ENCODE results near the gene DQX1.

DQX1 gene

DNA sequence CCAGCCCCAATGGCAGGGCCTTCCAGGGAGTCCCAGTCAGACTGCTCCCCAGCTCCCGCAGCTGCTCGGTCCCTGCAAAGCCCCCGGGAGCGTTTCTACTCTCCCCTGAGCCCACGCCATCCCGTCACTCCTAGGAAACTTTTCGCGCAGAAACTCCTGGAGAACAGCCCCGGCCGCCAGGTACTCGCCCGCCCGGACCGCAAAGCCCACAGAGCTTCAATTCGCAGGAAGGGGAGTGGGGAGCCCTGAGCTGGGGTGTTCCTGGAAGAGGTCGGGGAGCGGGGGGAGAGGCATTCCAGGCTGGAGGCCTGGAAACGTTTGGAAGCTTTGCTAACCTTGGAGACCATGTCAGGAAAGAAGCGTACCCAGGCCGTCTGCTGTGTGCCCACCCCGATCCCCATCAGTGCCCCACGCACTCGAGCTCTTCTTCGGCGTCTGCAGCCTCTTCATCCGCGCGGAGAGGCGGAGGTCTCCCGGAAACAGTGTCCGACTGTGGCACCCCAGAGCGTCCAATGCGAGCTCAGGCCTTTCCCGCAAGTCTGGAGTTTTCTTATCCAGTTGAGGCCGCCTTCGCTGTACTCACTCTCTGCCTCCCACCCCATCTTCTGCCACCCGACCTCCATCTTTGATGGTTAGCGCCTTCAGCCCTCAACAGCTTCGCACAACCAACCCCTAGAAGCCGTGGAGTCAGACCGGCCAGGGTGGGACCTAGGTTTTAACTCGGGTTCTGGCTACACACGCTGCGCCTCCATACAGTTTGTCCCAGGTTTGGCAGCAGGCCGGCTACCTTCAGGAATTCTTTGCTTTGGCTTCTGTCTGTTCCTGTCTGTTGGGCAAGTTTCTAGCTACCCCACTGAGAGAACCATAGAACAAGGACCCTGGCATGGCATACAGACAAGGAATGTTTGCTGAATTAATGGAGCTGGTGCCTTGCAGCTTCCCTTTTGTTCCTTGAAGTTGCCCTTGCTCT lies 22.2 kb downstream of the DQX1 start:
- Mint-ChIP-seq H3K4me1 (peaks cover 58 to 85% of the 10 kb centered on the region in 2 donors), H3K27me3 (peaks cover 50 to 57% of the 10 kb centered on the region in 2 donors), H3K9me3 (no peaks in the 10 kb centered on the region), H3K27ac (peak overlapping the region; percentile 86), H3K36me3 (peaks cover 39 to 44% of the 10 kb centered on the region in 2 donors), H3K4me3 (peak overlapping the region; percentile 80 to 88)
- ATAC-seq (replicated peaks) (no peak), DNase-seq (no peak)

DNA sequence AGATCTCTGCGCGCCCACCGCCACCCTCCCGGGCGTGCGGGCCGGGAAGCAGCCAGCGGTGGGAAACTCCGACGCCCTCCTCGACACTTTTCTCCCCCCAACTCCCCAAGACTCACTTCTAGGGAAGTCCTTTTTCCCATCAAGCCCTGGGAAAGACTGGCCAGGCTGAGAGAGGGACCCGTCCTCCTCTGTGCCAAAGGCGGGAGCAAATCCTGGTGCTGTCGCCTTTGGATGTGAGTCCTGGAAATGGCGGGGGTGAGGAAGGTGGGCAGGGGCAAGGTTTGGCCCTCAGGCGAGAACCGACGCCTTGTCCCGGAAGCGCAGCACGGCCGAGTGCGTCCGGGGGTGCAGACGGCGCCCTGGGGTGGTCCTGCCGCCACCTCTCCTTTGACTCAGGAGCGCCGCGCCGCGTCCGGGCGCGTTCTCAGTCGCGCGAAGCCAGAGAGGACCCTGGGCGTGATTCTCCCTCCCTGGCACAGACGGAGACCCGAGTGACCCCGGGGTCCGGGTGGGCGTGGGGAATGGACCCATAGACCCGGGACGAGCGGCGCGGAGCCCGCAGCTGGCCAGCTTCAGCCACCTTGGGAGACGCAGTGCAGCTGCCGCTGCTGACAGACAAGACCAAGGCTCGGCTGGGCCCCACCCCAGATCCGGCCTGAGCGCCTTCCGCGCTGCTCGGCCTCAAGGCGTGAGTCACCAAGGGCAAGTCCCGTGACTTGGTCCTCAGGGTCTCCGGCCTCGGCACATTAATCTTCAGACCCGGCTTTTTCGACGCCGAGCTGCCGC lies 23.1 kb downstream of the DQX1 start:
- no peaks in the 10 kb centered on the region for H3K9me3 Mint-ChIP-seq
- H3K27ac Mint-ChIP-seq, result peak overlapping the region; percentile 86
- DNase-seq, result peak; percentile 59
- H3K27me3 Mint-ChIP-seq, result peaks cover 58 to 66% of the 10 kb centered on the region in 2 donors
- peak overlapping the region; percentile 80 to 88 for H3K4me3 Mint-ChIP-seq
- peaks cover 39 to 44% of the 10 kb centered on the region in 2 donors for H3K36me3 Mint-ChIP-seq
- peaks cover 57 to 85% of the 10 kb centered on the region in 2 donors for H3K4me1 Mint-ChIP-seq
- ATAC-seq (replicated peaks), result peak; percentile 45 to 48

DNA sequence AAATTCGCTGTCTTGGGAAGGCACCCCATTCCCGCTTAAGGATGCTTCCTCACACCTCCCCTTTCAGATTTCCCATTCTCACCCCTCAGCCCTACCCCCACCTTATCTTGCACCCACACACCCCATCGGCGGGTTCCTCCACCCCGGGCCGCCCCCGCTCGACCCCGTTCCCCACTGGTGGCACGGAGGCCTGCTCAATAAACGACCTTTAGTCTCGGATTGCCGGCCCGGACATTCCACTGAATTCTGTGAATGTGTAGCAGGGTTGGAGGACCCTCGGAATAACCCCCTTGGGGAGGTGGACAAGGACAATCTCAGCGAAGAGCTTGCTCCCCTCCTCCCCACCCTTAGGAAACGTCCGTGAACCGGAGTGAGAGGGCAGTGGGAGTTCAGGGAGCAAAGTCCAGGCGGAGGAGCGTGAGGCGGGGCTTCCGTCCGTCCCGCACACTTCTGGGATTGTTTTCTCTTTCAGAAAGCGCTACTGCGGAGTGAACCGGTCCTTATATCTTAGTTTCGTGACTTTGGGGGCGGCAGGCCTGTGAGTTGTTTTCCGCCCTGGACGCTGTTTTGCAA lies 23.8 kb downstream of the DQX1 start:
- Mint-ChIP-seq H3K4me3 (peak overlapping the region; percentile 80 to 88), H3K27ac (no peak overlapping the region), H3K36me3 (peaks cover 35 to 41% of the 10 kb centered on the region in 2 donors), H3K9me3 (no peaks in the 10 kb centered on the region), H3K27me3 (peaks cover 59 to 71% of the 10 kb centered on the region in 2 donors), H3K4me1 (peaks cover 58 to 88% of the 10 kb centered on the region in 2 donors)
- no peak for DNase-seq
- ATAC-seq (replicated peaks), result no peak

DNA sequence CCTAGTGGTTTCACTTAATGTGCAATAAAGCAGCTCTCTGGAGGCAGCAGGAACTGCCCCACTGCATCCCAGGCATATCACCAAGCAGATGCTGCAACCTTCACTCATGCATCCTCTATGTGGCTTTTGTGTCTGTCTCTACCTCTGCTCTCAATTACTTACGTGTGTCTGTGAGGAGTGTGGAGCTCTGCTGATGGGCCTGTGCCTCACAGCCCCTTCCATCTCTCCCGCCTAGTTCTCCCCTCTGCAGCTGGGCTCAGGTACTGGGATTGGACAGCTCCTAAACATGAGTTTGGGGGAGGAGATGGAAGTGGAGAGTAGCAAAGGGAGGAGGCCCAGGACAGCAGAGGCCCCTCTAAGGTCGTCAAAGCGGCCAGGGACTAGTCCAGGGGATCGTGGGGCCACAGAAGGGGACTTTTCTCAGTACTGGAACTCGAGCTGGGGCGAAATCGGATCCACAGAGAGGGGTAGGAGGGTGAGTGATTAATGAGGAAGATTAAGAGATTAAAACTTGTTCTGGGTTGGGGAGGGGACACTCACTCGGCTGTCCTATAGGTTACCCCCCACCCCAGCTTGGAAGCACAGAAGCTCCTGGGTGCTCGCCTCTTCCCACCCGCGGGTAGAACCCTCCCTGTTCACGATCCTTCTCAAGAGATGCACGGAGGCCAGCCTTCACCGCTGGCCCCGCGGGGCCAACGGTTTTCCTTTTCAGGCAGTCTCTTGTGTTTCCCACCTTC lies 24.5 kb downstream of the DQX1 start:
- H3K27me3 Mint-ChIP-seq, result peaks cover 59 to 71% of the 10 kb centered on the region in 2 donors
- H3K36me3 Mint-ChIP-seq, result peaks cover 29 to 35% of the 10 kb centered on the region in 2 donors
- H3K4me1 Mint-ChIP-seq, result peaks cover 51 to 80% of the 10 kb centered on the region in 2 donors
- ATAC-seq (replicated peaks) (no peak), DNase-seq (no peak)
- peak overlapping the region; percentile 80 to 88 for H3K4me3 Mint-ChIP-seq
- H3K9me3 Mint-ChIP-seq, result no peaks in the 10 kb centered on the region
- H3K27ac Mint-ChIP-seq, result no peak overlapping the region

DNA sequence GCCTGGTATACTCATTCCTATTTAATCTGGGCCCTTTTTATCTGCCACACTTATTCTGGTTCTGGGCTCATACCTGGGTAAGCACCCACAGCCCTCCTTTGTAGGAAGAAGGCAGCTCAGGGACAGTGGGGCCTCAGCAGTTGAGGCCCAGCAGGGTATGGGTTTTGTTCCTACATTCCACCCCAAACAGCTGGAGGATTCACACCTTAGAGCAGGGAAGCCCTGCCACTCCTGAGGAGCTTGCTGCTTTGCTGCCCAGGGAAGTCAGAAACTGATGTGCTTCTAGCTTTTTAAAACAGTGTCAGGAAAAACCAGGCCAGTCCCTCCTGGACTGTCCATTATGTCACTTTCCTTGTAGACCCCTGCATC lies 25.5 kb downstream of the DQX1 start:
- peaks cover 25 to 31% of the 10 kb centered on the region in 2 donors for H3K36me3 Mint-ChIP-seq
- peaks cover 59 to 71% of the 10 kb centered on the region in 2 donors for H3K27me3 Mint-ChIP-seq
- H3K4me3 Mint-ChIP-seq, result no peak overlapping the region
- peaks cover 47 to 73% of the 10 kb centered on the region in 2 donors for H3K4me1 Mint-ChIP-seq
- DNase-seq (no peak), ATAC-seq (replicated peaks) (no peak)
- H3K9me3 Mint-ChIP-seq, result no peaks in the 10 kb centered on the region
- H3K27ac Mint-ChIP-seq, result no peak overlapping the region

DNA sequence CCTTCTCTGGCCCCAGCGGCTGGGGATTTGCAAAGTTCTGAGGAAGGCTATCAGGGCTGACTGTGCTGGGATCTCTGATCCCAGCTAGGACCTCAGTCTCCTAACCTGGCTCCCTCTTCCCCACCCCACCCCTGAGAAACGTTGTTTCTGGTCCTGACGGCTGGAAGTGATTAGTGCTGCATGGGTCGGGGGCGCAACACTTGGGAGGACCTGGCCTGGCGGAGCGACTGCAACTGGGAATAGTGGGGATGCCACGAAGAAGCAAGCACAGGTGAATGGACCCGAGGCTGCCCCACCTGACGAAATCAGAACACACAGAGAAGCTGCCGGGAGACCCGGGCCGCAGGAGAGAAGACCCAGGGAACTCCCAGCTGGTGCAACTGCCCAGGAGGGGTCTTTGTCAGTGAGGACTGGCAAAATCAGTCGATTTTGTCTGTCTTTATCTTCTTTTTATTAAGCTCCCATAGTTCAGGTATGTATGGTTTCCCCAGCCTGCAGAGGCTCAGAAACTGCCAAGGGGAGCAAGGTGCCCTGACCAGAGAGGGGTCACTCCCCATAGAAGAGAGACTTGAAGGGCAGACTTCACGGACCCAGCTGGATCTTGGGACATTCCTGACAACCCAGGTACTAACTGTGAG lies 26.0 kb downstream of the DQX1 start:
- ATAC-seq (replicated peaks) (no peak), DNase-seq (no peak)
- Mint-ChIP-seq H3K27me3 (peaks cover 56 to 69% of the 10 kb centered on the region in 2 donors), H3K36me3 (peaks cover 20 to 26% of the 10 kb centered on the region in 2 donors), H3K9me3 (no peaks in the 10 kb centered on the region), H3K4me1 (peaks cover 42 to 68% of the 10 kb centered on the region in 2 donors), H3K27ac (peak overlapping the region; percentile 51), H3K4me3 (peak overlapping the region in 1 of 2 donors; percentile 74)

DNA sequence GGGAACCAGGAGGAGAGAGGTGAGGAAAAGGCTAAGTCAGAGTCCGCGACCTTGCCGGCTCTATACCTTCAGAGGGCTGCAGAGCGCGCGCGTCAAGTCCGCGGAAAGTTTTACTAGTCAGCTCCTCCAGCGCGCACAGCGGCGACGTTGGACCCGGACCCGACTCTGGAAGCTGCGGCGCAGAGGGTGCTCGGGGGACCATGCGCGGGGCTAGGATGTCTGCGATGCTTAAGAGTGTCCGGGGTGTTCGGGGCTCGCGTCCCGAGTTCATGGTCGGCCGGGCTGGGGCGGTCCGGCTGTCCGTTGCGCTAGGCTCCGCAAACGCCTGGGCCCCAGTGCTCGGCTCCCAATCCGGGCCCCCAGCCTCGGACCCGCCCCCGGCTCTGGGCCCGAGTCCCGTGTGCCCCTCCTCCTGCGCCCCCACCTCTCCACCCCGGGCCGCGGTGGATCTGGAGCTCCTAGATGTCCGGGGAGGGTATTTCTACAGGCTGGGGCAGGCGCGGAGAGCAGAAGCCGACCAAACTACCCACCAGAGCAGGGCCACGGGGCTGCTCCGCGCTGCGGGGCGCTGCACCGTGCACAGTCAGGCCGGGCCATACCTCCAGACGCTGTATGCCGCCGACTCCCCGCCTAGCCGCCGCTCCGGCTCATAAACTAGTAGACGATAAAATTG lies 26.6 kb downstream of the DQX1 start, which contains the start of gene LBX2:
Gene LBX2 (minus strand): TSS at position 337 of the 673 bp plus-strand sequence. CDS start 66 bp downstream, at position 271.
- DNase-seq (no peak), ATAC-seq (replicated peaks) (peak; percentile 30 to 31)
- H3K27ac Mint-ChIP-seq, result peak within 1 kb of the TSS; percentile 70
- peak within 1 kb of the TSS; percentile 74 to 76 for H3K4me3 Mint-ChIP-seq
- H3K9me3 Mint-ChIP-seq, result no peaks in the 10 kb centered on the region
- peaks cover 50 to 63% of the 10 kb centered on the region in 2 donors for H3K27me3 Mint-ChIP-seq
- peaks cover 36 to 61% of the 10 kb centered on the region in 2 donors for H3K4me1 Mint-ChIP-seq
- peaks cover 15 to 21% of the 10 kb centered on the region in 2 donors for H3K36me3 Mint-ChIP-seq

DNA sequence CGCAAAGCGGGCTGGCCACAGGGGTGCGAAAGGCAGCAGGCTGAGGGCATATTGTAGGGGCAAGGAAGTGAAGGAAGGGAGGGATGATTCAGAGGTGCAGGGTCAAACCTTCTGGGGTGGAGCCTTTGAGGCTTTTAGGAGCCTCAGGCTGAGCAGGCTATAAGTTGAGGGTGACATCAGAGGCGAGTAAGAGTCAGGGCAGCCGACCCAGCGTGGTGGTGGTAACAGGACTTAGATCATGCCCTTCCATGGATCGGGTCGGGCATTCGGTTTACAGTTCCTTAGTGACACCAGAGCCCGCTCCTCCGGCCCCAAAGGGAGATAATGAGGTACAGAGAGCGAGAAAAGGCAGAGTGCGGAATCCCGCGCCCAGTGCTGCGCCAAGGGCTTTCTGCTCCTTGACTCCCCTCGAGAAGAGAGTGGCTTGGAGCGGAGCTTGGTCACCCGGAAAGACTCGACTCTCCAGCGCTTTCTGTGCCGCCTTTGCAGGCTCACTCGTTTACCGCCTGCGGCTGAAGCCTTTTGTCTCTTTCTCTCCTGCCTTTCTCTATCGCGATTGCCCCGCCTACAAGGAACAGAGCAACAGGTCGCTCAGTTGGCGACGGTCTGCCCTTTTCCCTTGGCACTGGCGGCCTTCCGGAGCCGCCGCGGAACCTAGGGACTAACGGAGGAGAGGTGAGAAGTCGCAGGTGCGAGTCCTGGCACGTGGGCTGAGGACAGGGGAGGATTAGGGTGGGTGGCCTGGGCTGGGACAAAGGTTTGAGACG lies 27.3 kb downstream of the DQX1 start:
- H3K4me1 Mint-ChIP-seq, result peaks cover 33 to 59% of the 10 kb centered on the region in 2 donors
- H3K9me3 Mint-ChIP-seq, result no peaks in the 10 kb centered on the region
- H3K27ac Mint-ChIP-seq, result peak overlapping the region; percentile 70
- H3K4me3 Mint-ChIP-seq, result peak overlapping the region; percentile 74 to 76
- ATAC-seq (replicated peaks) (peak; percentile 31 to 46), DNase-seq (no peak)
- H3K36me3 Mint-ChIP-seq, result peaks cover 16 to 23% of the 10 kb centered on the region in 2 donors
- peaks cover 43 to 56% of the 10 kb centered on the region in 2 donors for H3K27me3 Mint-ChIP-seq

DNA sequence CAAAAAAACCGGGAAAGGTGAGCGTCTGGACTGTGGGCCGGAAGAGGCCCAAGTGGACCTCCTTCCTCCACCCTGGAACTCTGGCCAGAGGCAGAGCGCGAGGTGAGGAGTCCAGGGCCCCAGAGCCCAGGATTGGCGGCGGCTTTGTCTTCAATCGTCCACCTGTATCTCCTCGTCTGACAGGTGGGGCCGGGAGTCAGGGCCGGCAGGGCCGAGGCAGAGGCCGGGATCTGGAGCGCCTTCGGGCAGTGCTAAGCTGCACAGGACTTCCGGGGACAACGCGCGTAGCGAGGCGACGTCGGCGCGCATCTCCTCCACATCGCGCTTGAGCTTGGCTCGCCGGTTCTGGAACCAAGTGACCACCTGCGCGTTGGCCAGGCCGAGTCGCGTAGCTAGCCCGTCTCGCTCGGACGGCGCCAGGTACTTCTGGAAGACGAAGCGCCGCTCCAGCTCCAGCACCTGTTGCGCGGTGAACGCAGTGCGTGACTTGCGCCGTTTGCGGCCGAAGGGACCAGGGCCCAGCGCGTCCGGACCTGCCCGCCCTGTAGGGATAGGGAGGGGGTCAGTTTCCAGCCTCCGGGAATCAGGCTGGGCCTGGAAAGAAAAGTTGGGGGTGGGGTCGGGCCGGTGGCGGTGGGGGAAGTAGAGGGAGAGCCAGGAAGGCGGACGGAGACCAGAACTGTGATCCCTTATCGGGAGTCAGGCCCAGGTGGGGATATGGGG lies 28.1 kb downstream of the DQX1 start:
- ATAC-seq (replicated peaks) (peak; percentile 30 to 52), DNase-seq (no peak)
- Mint-ChIP-seq H3K27me3 (peaks cover 43 to 55% of the 10 kb centered on the region in 2 donors), H3K36me3 (peaks cover 22 to 23% of the 10 kb centered on the region in 2 donors), H3K4me3 (peak overlapping the region; percentile 74 to 76), H3K9me3 (no peaks in the 10 kb centered on the region), H3K4me1 (peaks cover 32 to 55% of the 10 kb centered on the region in 2 donors), H3K27ac (peak overlapping the region; percentile 70)

DNA sequence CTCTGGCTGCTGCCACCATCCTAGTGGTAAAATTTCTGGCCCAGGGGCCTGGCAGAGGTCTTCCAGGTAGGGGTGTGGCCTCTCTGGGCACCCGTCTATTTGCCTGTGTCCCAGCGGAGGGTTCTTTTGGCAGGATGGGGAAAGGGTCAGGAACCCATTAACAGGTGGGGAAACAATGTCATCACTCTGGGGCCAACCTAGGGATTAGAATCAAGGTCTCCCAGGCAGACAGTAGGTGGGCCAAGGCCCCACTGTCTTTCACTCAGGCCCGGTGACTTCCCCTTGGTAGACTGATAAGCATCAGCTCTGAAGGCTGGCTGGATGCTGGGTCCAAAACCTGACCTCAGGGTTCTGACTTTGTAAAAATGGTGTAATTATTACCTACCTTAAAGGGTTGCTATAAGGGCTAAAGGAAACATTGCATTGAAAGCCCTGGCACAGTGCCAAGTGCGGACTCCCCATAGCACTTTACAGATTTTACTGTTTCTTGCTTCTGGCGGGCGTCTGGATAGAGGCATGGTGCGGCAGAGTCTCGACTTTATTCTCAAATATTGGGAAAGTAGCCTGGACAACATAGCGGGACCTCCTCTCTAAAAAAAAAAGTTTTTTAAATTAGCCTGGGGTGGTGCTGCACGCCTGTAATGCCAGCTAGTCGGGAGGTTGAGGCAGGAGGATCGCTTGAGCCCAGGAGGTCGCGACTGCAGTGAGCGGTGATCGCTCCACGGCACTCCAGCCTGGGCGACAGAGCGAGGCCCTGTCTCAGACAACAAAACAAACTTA lies 28.8 kb downstream of the DQX1 start:
- Mint-ChIP-seq H3K4me3 (peak overlapping the region; percentile 74 to 76), H3K9me3 (no peaks in the 10 kb centered on the region), H3K27me3 (peaks cover 37 to 48% of the 10 kb centered on the region in 2 donors), H3K4me1 (peaks cover 27 to 47% of the 10 kb centered on the region in 2 donors), H3K36me3 (peaks cover 26 to 28% of the 10 kb centered on the region in 2 donors), H3K27ac (peak overlapping the region; percentile 66)
- ATAC-seq (replicated peaks) (no peak), DNase-seq (no peak)

DNA sequence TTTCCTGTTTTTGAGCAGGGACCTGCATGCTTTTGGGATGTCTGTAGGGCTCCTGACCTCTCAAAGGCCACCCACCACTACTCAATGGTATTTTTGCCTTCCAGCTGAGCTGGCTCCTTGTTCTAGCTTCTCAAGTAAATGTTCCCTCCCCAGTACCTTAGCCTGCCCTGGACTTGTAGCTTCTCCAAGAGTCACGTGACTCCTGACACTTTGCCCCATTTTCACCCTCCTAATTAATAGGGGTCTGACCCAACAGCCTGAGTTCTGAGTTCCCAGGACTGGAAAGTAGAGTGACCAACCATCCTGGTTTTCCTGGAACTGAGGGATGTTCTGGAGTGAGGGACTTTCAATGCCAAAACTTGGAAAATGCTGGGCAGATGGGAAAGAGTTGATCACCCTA lies 30.6 kb downstream of the DQX1 start:
- Mint-ChIP-seq H3K27me3 (peaks cover 21 to 30% of the 10 kb centered on the region in 2 donors), H3K4me3 (no peak overlapping the region), H3K36me3 (peaks cover 39 to 41% of the 10 kb centered on the region in 2 donors), H3K9me3 (no peaks in the 10 kb centered on the region), H3K4me1 (peaks cover 23 to 38% of the 10 kb centered on the region in 2 donors), H3K27ac (no peak overlapping the region)
- ATAC-seq (replicated peaks), result no peak
- no peak for DNase-seq

All from stimulated activated naive B cell treated with anti-CD40 and anti-IgM and Interleukin-4, amounts not matched to agents 10 μg/mL and 1 μg/mL and 100 μg/mL, for 72 hours (primary cell).